ENCODE data around the gene CDCA4. TPM values are rescaled to one million over a fixed set of nuclear protein-coding genes. Genes with fewer than 3 reads are reported as not detected.

The CDCA4 gene
- total RNA-seq, 2 donors from 2014 or later = 46.6 to 65.1 TPM

DNA sequence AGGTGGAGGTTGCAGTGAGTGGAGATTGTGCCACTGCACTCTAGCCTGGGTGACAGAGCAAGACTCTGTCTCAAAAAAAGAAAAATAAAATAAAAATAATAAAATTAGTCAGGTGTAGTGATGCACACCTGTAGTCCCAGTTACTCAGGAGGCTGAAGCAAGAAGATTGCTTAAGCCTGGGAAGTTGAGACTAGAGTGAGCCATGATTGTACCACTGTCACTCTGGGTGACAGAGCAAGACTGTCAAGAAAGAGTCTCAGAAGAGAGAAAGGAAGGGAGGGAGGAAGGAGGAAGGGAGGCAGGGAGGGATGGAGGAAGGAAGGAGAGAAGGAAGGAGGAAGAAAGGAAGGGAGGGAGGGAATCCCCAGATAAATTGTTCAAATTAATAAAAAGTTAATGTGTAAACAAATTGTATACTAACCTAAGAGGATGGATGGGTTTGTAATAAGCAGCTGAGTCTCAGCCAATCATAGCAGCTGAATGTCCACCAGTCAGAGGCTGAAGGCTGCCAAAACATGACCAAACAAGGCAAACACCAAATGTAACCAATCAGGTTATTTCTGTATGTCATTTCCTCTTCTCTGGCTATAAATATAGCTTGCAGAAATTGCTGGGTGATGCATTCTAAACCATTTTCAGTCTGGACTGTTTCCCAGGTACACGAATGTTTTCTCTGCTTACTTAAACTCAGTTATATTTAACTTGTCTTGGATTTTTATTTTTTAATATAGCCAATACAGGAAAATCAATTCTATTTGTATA is 6.1 kb upstream of the CDCA4 start:
- no peak for DNase-seq
- Mint-ChIP-seq H3K27me3 (ENCODE audit: insufficient read depth) (peaks cover 31% of the 10 kb centered on the region), H3K4me1 (peaks cover 6% of the 10 kb centered on the region), H3K27ac (no peak overlapping the region), H3K4me3 (no peak overlapping the region), H3K9me3 (no peaks in the 10 kb centered on the region), H3K36me3 (ENCODE audit: low read depth) (no peaks in the 10 kb centered on the region)
- Histone ChIP-seq H3K27me3 (ENCODE audit: control insufficient read depth, insufficient read depth, low read length, poor library complexity, severe bottlenecking) (no peaks in the 10 kb centered on the region), H3K4me3 (ENCODE audit: low read length) (no peak overlapping the region), H3K9me3 (ENCODE audit: control insufficient read depth, low read length) (no peaks in the 10 kb centered on the region), H3K9ac (ENCODE audit: extremely low read depth, low read length, poor library complexity, severe bottlenecking) (no peak overlapping the region), H3K36me3 (ENCODE audit: control insufficient read depth, insufficient read depth, low read length) (no peaks in the 10 kb centered on the region), H3K4me1 (ENCODE audit: control insufficient read depth, insufficient read depth, low read length) (no peaks in the 10 kb centered on the region), H3K27ac (ENCODE audit: low read depth, low read length) (no peak overlapping the region)
- TF ChIP-seq, protein P1, sequence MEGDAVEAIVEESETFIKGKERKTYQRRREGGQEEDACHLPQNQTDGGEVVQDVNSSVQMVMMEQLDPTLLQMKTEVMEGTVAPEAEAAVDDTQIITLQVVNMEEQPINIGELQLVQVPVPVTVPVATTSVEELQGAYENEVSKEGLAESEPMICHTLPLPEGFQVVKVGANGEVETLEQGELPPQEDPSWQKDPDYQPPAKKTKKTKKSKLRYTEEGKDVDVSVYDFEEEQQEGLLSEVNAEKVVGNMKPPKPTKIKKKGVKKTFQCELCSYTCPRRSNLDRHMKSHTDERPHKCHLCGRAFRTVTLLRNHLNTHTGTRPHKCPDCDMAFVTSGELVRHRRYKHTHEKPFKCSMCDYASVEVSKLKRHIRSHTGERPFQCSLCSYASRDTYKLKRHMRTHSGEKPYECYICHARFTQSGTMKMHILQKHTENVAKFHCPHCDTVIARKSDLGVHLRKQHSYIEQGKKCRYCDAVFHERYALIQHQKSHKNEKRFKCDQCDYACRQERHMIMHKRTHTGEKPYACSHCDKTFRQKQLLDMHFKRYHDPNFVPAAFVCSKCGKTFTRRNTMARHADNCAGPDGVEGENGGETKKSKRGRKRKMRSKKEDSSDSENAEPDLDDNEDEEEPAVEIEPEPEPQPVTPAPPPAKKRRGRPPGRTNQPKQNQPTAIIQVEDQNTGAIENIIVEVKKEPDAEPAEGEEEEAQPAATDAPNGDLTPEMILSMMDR (conservative IDR thresholded peaks at IDR 0.05) = no peak
- WGBS, 2 experiments (ENCODE audit: insufficient coverage in 1 of 2, insufficient read length in 1 of 2) = 100% methylated on average over 1 of the region's 1 CpG; no CpG with 5 or more reads in 1 of the 2 experiments

DNA sequence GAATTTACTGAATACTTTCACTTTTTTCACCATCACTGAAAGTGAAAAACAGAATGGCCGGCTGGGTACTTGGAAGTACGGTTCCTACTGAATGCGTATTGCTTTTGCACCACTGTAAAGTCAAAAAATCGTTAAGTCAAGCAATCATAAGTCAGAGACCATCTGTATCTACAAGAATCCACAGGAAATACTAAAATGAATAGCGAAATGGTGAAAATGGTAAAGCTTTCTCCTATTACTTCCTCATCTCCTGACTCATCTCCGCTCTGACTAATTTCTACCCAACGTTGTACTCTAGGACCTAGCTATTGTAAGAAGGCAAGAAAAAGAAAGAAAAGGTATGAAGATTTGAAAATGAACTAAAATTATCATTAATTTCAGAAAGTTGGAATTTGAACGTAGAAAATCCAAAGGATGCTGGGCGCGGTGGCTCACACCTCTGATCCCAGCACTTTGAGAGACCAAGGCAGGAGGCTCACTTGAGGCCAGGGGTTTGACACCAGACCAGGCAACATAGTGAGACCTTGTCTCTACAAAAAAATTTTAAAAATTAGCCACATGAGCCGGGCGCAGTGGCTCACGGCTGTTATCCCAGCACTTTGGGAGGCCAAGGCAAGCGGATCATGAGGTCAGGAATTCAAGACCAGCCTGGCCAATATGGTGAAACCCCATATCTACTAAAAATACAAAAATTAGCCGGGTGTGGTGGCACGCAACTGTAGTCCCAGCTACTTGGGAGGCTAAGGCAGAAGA is 5.3 kb upstream of the CDCA4 start:
- no peak overlapping the region for H3K27ac ChIP-seq (ENCODE audit: low read depth, low read length)
- DNase-seq = no peak
- no peaks in the 10 kb centered on the region for H3K27me3 ChIP-seq (ENCODE audit: control insufficient read depth, insufficient read depth, low read length, poor library complexity, severe bottlenecking)
- Mint-ChIP-seq H3K27me3 (ENCODE audit: insufficient read depth) (peaks cover 27% of the 10 kb centered on the region), H3K27ac (no peak overlapping the region), H3K9me3 (no peaks in the 10 kb centered on the region), H3K4me3 (no peak overlapping the region), H3K36me3 (ENCODE audit: low read depth) (no peaks in the 10 kb centered on the region), H3K4me1 (peaks cover 8% of the 10 kb centered on the region)
- TF ChIP-seq, protein P1 (conservative IDR thresholded peaks at IDR 0.05) = no peak
- no peaks in the 10 kb centered on the region for H3K36me3 ChIP-seq (ENCODE audit: control insufficient read depth, insufficient read depth, low read length)
- WGBS, 2 experiments (ENCODE audit: insufficient coverage in 1 of 2, insufficient read length in 1 of 2) = 94 to 98% methylated on average over 13 to 15 of the region's 16 CpGs
- H3K9ac ChIP-seq (ENCODE audit: extremely low read depth, low read length, poor library complexity, severe bottlenecking) = no peak overlapping the region
- no peak overlapping the region for H3K4me3 ChIP-seq (ENCODE audit: low read length)
- no peaks in the 10 kb centered on the region for H3K9me3 ChIP-seq (ENCODE audit: control insufficient read depth, low read length)
- no peaks in the 10 kb centered on the region for H3K4me1 ChIP-seq (ENCODE audit: control insufficient read depth, insufficient read depth, low read length)

DNA sequence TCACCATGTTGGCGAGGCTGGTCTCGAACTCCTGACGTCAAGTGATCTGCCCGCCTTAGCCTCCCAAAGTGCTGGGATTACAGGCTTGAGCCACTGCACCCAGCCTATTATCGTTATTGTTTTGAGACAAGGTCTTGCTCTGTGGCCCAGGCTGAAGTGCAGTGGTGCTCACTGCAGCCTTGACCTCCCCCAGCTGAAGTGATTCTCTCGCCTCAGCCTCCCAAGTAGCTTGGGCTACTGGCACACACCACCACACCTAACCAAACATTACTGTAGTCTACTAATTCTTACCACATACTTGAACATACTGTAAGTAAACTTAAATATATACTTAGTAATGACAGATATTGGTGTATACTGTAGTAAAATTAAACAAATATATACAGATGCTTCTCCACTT is 4.5 kb upstream of the CDCA4 start:
- Mint-ChIP-seq H3K4me3 (no peak overlapping the region), H3K36me3 (ENCODE audit: low read depth) (no peaks in the 10 kb centered on the region), H3K27ac (no peak overlapping the region), H3K27me3 (ENCODE audit: insufficient read depth) (peaks cover 25% of the 10 kb centered on the region), H3K9me3 (no peaks in the 10 kb centered on the region), H3K4me1 (peaks cover 4% of the 10 kb centered on the region)
- H3K4me3 ChIP-seq (ENCODE audit: low read length) = no peak overlapping the region
- TF ChIP-seq, protein P1 (conservative IDR thresholded peaks at IDR 0.05) = no peak
- no peaks in the 10 kb centered on the region for H3K27me3 ChIP-seq (ENCODE audit: control insufficient read depth, insufficient read depth, low read length, poor library complexity, severe bottlenecking)
- no peaks in the 10 kb centered on the region for H3K9me3 ChIP-seq (ENCODE audit: control insufficient read depth, low read length)
- WGBS, 2 experiments (ENCODE audit: insufficient coverage in 1 of 2, insufficient read length in 1 of 2) = 91% methylated on average over 5 to 6 of the region's 6 CpGs
- no peaks in the 10 kb centered on the region for H3K36me3 ChIP-seq (ENCODE audit: control insufficient read depth, insufficient read depth, low read length)
- H3K9ac ChIP-seq (ENCODE audit: extremely low read depth, low read length, poor library complexity, severe bottlenecking) = no peak overlapping the region
- no peak for DNase-seq
- no peak overlapping the region for H3K27ac ChIP-seq (ENCODE audit: low read depth, low read length)
- no peaks in the 10 kb centered on the region for H3K4me1 ChIP-seq (ENCODE audit: control insufficient read depth, insufficient read depth, low read length)

Data from endodermal cell (in vitro differentiated cells).